Central memory CD8-positive, alpha-beta T cell (primary cell): Measurements from ENCODE around the gene RBBP5.

ENCODE experiments used
- ATAC-seq: fragments of 150-1000 bp; cut with Tn5 transposase; replicated peaks from 2 replicates; pipeline ENCODE4 v1.10.0; 2022; ENCODE audit warnings: mild to moderate bottlenecking, moderate FRiP score, moderate number of reproducible peaks; ENCODE audit not compliant: poor library complexity, severe bottlenecking; ENCODE audit errors: extremely low read depth
- DNase-seq, 2 donors: peaks; one replicate each; pipeline ENCODE4 v3.0.0; 2021; ENCODE audit warnings: low spot score in 2 of 2
- H3K27ac Mint-ChIP-seq: one replicate; pipeline ENCODE4 v1.8.0; 2022; ENCODE audit warnings: low read depth, mild to moderate bottlenecking, moderate library complexity, mixed read lengths
- H3K27me3 Mint-ChIP-seq: one replicate; pipeline ENCODE4 v1.8.0; 2022; ENCODE audit warnings: mixed read lengths
- H3K36me3 Mint-ChIP-seq: one replicate; pipeline ENCODE4 v1.8.0; 2022; ENCODE audit warnings: mild to moderate bottlenecking, moderate library complexity, mixed read lengths; ENCODE audit not compliant: insufficient read depth
- H3K4me1 Mint-ChIP-seq: one replicate; pipeline ENCODE4 v1.8.0; 2022; ENCODE audit warnings: mixed read lengths
- H3K4me3 Mint-ChIP-seq: one replicate; pipeline ENCODE4 v1.8.0; 2022; ENCODE audit warnings: mild to moderate bottlenecking, moderate library complexity, mixed read lengths
- H3K9me3 Mint-ChIP-seq: one replicate; pipeline ENCODE4 v1.8.0; 2022; ENCODE audit warnings: mixed read lengths

Gene RBBP5

GRCh38 chr1:205058853-205059252 is 62.9 kb downstream of the RBBP5 start:
- DNase-seq (no peak), ATAC-seq (no peak)
- Mint-ChIP-seq H3K4me1 (peaks cover 6% of the 10 kb centered on the region), H3K27ac (no peak overlapping the region), H3K4me3 (no peak overlapping the region), H3K9me3 (no peaks in the 10 kb centered on the region), H3K27me3 (peaks cover 17% of the 10 kb centered on the region), H3K36me3 (peaks cover 1% of the 10 kb centered on the region)

- Mint-ChIP-seq H3K36me3 (peaks cover 1% of the 10 kb centered on the region), H3K27ac (no peak overlapping the region), H3K9me3 (no peaks in the 10 kb centered on the region), H3K4me3 (no peak overlapping the region), H3K4me1 (peaks cover 6% of the 10 kb centered on the region), H3K27me3 (peaks cover 26% of the 10 kb centered on the region)
- ATAC-seq (no peak), DNase-seq (no peak)
These were observed 63.8 kb downstream of the RBBP5 start for GRCh38 chr1:205057808-205058575.

- H3K36me3 Mint-ChIP-seq: peaks cover 1% of the 10 kb centered on the region
- H3K27ac Mint-ChIP-seq: no peak overlapping the region
- no peak overlapping the region for H3K4me3 Mint-ChIP-seq
- H3K4me1 Mint-ChIP-seq: peaks cover 6% of the 10 kb centered on the region
- H3K9me3 Mint-ChIP-seq: no peaks in the 10 kb centered on the region
- peaks cover 26% of the 10 kb centered on the region for H3K27me3 Mint-ChIP-seq
- no peak for DNase-seq
- no peak for ATAC-seq
These were observed 64.7 kb downstream of the RBBP5 start for GRCh38 chr1:205056956-205057568.

- peaks cover 26% of the 10 kb centered on the region for H3K27me3 Mint-ChIP-seq
- no peaks in the 10 kb centered on the region for H3K9me3 Mint-ChIP-seq
- ATAC-seq (no peak), DNase-seq (no peak)
- no peaks in the 10 kb centered on the region for H3K4me1 Mint-ChIP-seq
- H3K4me3 Mint-ChIP-seq: no peak overlapping the region
- H3K27ac Mint-ChIP-seq: no peak overlapping the region
- peaks cover 1% of the 10 kb centered on the region for H3K36me3 Mint-ChIP-seq
These were observed 65.6 kb downstream of the RBBP5 start for GRCh38 chr1:205056188-205056611.

- DNase-seq: no peak
- Mint-ChIP-seq H3K27ac (no peak overlapping the region), H3K4me1 (no peaks in the 10 kb centered on the region), H3K36me3 (no peaks in the 10 kb centered on the region), H3K4me3 (no peak overlapping the region), H3K27me3 (peaks cover 26% of the 10 kb centered on the region), H3K9me3 (no peaks in the 10 kb centered on the region)
- ATAC-seq: no peak
These were observed 67.8 kb downstream of the RBBP5 start for GRCh38 chr1:205054013-205054412.

GRCh38 chr1:205053296-205053695 is 68.5 kb downstream of the RBBP5 start:
- ATAC-seq: no peak
- Mint-ChIP-seq H3K27me3 (peaks cover 31% of the 10 kb centered on the region), H3K36me3 (no peaks in the 10 kb centered on the region)

GRCh38 chr1:205052690-205053089 is 69.1 kb downstream of the RBBP5 start:
- DNase-seq: no peak
- no peak overlapping the region for H3K4me3 Mint-ChIP-seq
- ATAC-seq: no peak
- no peak overlapping the region for H3K27ac Mint-ChIP-seq
- no peaks in the 10 kb centered on the region for H3K36me3 Mint-ChIP-seq
- H3K27me3 Mint-ChIP-seq: peaks cover 37% of the 10 kb centered on the region
- H3K9me3 Mint-ChIP-seq: no peaks in the 10 kb centered on the region
- no peaks in the 10 kb centered on the region for H3K4me1 Mint-ChIP-seq

More at GRCh38 chr1:205053296-205053695, 68.5 kb downstream of the RBBP5 start:
- no peak for DNase-seq
- no peak overlapping the region for H3K4me3 Mint-ChIP-seq
- H3K9me3 Mint-ChIP-seq: no peaks in the 10 kb centered on the region
- no peak overlapping the region for H3K27ac Mint-ChIP-seq
- H3K4me1 Mint-ChIP-seq: no peaks in the 10 kb centered on the region

GRCh38 chr1:205049479-205049878 is 72.3 kb downstream of the RBBP5 start:
- DNase-seq (no peak), ATAC-seq (no peak)
- Mint-ChIP-seq H3K27me3 (peaks cover 57% of the 10 kb centered on the region), H3K4me1 (no peaks in the 10 kb centered on the region), H3K36me3 (no peaks in the 10 kb centered on the region), H3K27ac (no peak overlapping the region), H3K9me3 (no peaks in the 10 kb centered on the region), H3K4me3 (no peak overlapping the region)

GRCh38 chr1:205048382-205048781 is 73.4 kb downstream of the RBBP5 start:
- Mint-ChIP-seq H3K27me3 (peaks cover 57% of the 10 kb centered on the region), H3K36me3 (no peaks in the 10 kb centered on the region), H3K9me3 (no peaks in the 10 kb centered on the region), H3K4me1 (no peaks in the 10 kb centered on the region), H3K27ac (no peak overlapping the region), H3K4me3 (no peak overlapping the region)
- DNase-seq (no peak), ATAC-seq (no peak)

- H3K36me3 Mint-ChIP-seq: no peaks in the 10 kb centered on the region
- no peak overlapping the region for H3K4me3 Mint-ChIP-seq
- no peak overlapping the region for H3K27ac Mint-ChIP-seq
- H3K9me3 Mint-ChIP-seq: no peaks in the 10 kb centered on the region
- ATAC-seq: no peak
- H3K27me3 Mint-ChIP-seq: peaks cover 54% of the 10 kb centered on the region
- H3K4me1 Mint-ChIP-seq: no peaks in the 10 kb centered on the region
- DNase-seq: no peak
These were observed 74.0 kb downstream of the RBBP5 start for GRCh38 chr1:205047764-205048231.

- H3K27ac Mint-ChIP-seq: no peak overlapping the region
- DNase-seq (no peak), ATAC-seq (no peak)
- H3K4me3 Mint-ChIP-seq: no peak overlapping the region
- H3K27me3 Mint-ChIP-seq: peaks cover 64% of the 10 kb centered on the region
- H3K4me1 Mint-ChIP-seq: no peaks in the 10 kb centered on the region
- no peaks in the 10 kb centered on the region for H3K36me3 Mint-ChIP-seq
- no peaks in the 10 kb centered on the region for H3K9me3 Mint-ChIP-seq
These were observed 74.9 kb downstream of the RBBP5 start for GRCh38 chr1:205046870-205047269.

- Mint-ChIP-seq H3K4me3 (no peak overlapping the region), H3K36me3 (no peaks in the 10 kb centered on the region), H3K27ac (no peak overlapping the region), H3K4me1 (no peaks in the 10 kb centered on the region), H3K27me3 (peaks cover 81% of the 10 kb centered on the region), H3K9me3 (no peaks in the 10 kb centered on the region)
- DNase-seq (no peak), ATAC-seq (no peak)
These were observed 76.6 kb downstream of the RBBP5 start for GRCh38 chr1:205045146-205045545.

- Mint-ChIP-seq H3K27me3 (peaks cover 85% of the 10 kb centered on the region), H3K4me3 (no peak overlapping the region), H3K4me1 (no peaks in the 10 kb centered on the region), H3K9me3 (no peaks in the 10 kb centered on the region), H3K36me3 (no peaks in the 10 kb centered on the region), H3K27ac (no peak overlapping the region)
- DNase-seq (no peak), ATAC-seq (no peak)
These were observed 77.0 kb downstream of the RBBP5 start for GRCh38 chr1:205044741-205045140.
